GM18858 (cell line): ENCODE measurements around the gene HM13.
"Not testable (repeated sequence)": the region's sequence is repeated elsewhere in the genome, so short reads cannot be mapped to it uniquely, and the experiment has no call there.

Experiments used
- ATAC-seq: cut with Tn5 transposase; IDR thresholded peaks from one replicate; pipeline ENCODE4 v1.9.1; 2021; ENCODE audit not compliant: unreplicated experiment

The HM13 gene

GRCh38 chr20:31566319-31566657 is 52.0 kb downstream of the HM13 start:
- ATAC-seq: no peak

DNA sequence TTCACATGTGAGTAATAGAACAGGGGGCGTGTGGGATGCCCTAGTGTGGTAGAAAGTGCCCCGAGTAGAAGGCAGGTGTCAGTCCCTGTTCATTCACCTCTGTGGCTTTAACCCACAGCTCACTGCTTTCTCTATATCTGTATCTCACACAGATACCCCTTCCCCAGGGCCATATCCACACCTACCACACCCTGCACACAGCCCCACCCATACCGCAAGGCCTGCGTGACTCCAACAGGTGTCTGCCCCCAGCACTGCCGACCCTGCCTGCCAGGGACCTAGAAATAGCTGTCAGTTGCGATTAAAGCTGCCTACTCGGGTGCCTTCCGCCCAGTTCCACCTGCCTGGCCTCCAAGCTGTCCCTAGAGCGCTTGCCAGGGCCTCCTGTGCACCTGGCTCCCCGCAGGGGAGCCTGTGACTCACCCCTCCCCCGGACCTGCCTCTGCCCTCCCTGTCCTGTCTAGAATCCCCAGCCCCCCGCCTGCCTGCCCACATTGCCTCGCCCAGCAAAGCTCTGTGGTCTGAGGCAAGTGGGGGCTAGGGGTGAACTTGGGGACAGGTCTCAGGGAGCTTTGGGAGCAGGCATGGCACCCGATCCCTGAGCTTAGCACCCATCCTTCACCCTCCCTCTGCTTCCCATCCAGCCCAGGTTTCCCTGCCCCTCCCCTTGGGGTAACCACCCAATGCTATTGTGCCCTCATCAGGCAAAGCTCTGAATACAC is 52.6 kb downstream of the HM13 start:
- no peak for ATAC-seq

DNA sequence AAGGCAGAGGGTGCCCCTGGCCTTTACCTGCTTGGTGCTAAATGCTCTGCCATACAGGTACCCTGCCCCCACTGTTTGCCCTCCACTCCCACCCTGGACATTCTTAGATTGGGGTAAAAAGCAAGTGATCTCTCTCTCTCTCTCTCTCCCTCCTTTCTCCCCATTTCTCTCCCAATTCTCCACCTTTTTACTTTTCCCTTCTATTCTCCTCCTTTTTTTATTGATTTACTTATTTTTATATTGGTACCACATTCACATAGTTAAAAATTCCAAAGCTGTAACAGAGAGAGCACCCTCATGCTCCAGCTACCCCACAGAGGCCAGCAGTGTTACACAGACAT is 53.1 kb downstream of the HM13 start:
- ATAC-seq: no peak

DNA sequence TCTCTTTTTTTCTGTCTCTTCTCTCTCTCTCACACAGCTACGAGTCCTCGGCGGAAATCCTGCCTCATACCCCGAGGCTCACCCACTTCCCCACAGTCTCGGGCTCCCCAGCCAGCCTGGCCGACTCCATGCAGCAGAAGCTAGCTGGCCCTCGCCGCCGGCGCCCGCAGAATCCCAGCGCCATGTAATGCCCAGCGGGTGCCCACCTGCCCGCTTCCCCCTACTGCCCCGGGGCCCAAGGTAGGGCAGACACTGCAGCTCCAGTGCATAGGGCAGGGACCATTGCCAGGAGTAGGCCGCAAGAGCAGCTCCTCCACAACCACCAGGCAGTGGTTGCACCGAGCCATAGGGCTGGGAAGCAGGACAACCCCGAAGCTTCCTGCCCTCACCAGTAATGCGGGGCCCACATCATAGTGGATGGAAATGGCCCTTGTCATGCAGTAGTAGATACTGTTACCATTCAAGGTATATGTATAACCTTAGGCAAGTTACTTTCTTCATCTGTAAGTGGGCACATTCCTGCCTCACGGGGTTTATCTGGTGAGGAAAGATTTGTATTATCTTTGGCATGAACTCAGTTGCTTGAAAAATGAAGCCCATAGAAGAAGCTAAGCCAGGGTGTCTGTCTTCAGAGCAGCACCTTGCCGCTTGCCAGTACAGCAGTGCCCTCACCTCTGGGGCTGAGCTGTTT is 53.9 kb downstream of the HM13 start:
- ATAC-seq: no peak

DNA sequence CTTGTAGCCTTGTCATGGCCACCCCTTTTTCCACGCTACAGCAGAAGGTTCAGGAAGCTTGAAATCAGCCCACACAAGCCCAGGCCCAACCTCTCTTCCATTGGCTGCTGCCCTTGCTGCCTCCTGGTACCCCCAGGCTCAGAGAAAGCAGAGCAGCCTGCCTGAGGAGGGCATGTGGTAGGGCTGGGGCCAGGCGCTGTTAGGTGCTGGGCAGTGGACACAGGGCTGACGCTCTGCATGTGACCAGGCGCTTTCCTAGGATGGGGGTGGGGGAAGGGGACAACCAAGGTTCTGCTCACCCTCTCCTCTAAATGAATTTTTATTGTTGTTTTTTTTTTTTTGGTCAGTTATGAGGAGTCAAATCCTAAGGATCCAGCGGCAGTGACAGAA is 54.5 kb downstream of the HM13 start:
- no peak for ATAC-seq

DNA sequence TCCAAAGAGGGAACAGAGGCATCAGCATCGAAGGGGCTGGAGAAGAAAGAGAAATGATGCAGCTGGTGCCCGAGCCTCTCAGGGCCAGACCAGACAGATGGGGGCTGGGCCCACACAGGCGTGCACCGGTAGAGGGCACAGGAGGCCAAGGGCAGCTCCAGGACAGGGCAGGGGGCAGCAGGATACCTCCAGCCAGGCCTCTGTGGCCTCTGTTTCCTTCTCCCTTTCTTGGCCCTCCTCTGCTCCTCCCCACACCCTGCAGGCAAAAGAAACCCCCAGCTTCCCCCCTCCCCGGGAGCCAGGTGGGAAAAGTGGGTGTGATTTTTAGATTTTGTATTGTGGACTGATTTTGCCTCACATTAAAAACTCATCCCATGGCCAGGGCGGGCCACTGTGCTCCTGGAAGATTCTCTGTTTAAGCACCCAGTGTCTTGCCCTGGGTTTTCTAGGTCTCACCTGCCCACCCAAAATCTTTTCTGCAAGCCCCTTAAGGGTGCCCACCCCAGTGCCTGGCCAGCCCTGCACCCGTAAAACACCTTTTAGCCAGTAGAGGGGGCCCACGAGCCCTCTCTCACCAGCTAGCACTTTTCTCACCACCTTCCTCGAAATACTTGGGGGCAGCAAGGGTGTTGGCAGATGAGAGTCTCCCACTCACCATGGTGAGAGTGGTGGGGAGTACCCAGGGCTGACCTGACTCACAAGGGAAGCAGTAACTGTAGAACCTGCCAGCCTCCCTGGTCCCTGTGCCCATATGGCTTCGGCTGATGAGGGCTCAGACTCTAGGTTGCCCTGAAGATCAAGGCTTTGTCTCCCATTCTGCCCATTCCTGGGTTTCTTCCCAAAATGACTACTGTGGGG is 55.1 kb downstream of the HM13 start:
- ATAC-seq: no peak

DNA sequence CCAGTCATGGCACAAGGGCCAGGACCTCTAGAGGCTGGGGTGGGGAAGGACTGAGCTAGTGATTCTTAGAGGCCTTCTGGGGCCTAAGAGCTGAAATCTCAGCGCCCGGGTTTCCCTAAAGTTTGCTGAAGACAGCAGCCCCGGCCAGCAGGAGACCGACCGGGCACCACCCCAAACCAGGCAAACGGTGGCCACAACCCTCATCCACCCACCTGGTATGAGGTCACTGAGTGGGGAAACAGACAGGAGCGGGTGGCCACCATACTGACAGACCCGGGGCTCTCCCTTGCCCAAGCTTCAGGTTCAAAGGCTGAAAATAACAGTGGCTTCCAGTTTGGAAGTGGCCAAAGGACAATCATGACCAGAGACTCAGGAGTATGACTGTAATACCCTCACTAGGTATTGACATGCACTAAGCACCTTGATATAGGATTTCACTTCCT is 55.8 kb downstream of the HM13 start:
- ATAC-seq: no peak

DNA sequence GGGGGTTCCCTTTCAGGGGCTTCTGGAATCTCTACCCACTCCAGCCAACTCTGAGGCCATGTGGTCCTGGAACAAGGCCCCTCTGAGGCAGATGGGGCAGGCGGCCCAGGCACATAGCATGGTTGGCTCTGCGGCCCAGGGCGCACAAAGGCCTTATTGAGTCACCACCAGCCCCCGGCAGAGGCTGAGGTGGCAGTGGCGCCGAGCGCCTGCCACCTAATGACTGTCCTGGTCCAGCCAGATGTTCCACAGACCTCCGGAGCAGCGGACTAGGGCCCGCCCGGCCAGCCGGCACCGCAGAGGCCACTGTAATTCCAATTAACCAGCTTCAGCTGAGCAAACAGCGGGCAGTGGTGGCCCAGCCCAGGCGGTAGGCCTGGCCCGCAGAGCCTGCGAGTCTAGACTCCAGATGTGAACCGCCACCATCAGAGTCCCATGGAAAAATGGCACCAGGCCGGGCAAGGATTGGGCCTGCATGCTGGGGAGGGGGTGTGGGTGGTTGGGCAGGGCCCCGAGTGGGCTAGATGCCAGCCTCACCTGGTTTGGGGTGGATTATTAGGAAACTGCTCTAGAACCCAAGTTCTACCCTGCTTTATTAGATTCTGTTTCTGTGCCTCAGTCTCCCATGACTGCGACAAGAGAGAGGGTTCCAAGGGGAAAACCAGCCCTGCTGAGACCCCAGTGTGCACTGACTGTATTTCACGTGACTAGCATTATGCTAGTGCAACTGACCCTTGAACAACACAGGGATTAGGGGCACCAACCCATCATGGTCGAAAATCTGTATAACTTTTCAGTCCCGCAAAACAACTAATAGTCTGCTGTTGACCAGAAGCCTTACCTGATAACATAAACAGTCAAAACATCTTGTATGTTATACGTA is 56.7 kb downstream of the HM13 start:
- no peak for ATAC-seq

- no peak for ATAC-seq
Observed at GRCh38 chr20:31572042-31572700, 57.9 kb downstream of the HM13 start.

- ATAC-seq: peak; percentile 71
Observed at GRCh38 chr20:31572701-31573554, 58.7 kb downstream of the HM13 start.

- peak; percentile 3 for ATAC-seq
Observed at GRCh38 chr20:31573555-31574321, 59.5 kb downstream of the HM13 start.

- not testable (repeated sequence) for ATAC-seq
Observed at GRCh38 chr20:31574986-31575385, 60.7 kb downstream of the HM13 start.

- ATAC-seq: no peak
Observed at GRCh38 chr20:31576751-31577150, 62.5 kb downstream of the HM13 start.

DNA sequence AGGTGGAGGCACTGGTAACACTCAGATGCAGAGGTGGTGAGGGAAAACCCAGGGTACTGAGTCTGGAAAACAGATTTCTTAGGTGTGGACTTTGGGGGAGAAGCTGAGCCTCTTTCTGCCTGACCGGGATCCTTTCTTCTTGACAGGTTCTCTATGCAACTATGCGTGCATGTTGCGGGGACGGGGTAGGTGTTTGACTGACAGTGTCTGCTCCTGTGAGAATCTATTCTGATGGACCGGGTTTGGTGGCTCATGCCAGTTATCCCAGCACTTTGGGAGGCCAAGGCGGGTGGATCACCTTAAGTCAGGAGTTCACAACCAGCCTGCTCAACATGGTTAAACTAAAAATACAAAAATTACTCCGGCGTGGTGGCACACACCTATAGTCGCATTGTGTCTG is 63.0 kb downstream of the HM13 start:
- ATAC-seq: no peak

DNA sequence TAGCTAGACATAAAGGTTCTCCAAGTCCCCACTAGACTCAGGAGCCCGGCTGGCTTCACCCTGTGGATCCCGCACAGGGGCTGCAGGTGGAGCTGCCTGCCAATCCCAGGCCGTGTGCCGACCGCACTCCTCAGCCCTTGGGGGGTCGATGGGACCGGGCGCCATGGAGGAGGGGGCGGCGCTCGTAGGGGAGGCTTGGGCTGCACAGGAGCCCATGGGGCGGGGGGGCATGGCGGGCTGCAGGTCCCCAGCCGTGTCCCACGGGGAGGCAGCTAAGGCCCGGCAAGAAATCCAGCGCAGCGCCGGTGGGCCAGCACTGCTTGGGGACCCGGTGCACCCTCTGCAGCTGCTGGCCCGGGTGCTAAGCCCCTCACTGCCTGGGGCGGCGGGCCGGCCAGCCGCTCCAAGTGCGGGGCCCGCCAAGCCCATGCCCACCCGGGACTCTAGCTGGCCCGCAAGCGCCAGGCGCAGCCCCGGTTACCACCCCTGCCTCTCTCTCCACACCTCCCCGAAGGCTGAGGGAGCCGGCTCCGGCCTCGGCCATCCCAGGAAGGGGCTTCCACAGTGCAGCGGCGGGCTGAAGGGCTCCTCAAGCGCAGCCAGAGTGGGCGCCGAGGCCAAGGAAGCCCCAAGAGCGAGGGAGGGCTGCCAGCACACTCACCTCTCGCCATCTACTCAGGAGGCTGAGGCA is 64.4 kb downstream of the HM13 start:
- ATAC-seq: no peak

GRCh38 chr20:31579245-31579644 is 65.0 kb downstream of the HM13 start:
- ATAC-seq: no peak

GRCh38 chr20:31579941-31580651 is 65.9 kb downstream of the HM13 start:
- not testable (repeated sequence) for ATAC-seq

GRCh38 chr20:31580706-31581105 is 66.5 kb downstream of the HM13 start:
- no peak for ATAC-seq
